Brain pericyte (primary cell): Measurements from ENCODE around the gene PPEF2.

ENCODE experiments used
- DNase-seq: peaks from one replicate; pipeline ENCODE4 v3.0.0-alpha.2; 2012; ENCODE audit warnings: low read depth, low spot score

Gene PPEF2

GRCh38 chr4:75834095-75834771 is 68.0 kb downstream of the PPEF2 start:
- no peak for DNase-seq

- no peak for DNase-seq
These were observed 70.3 kb downstream of the PPEF2 start for GRCh38 chr4:75831856-75832405.

DNA sequence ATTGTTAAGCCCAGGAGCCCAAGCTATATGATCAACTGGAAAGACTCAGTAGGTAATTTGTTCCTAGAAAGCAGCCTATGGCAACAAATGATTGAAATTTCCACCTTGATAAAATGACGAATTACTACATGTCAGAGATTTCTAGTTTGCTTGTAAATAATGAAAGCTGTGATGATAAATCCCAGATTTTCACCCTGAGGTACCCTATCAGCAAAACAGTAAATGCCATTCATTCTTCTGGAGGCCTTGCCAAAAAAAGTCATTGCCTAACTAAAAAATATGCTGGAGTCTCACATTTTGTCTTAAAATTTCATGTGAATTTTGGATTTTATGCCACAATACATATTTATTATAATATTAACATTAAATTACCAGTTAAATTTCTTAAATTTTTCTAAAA is 71.3 kb downstream of the PPEF2 start:
- no peak for DNase-seq

- DNase-seq = no peak
These were observed 78.4 kb downstream of the PPEF2 start for GRCh38 chr4:75823812-75824211.

GRCh38 chr4:75822416-75822815 is 79.8 kb downstream of the PPEF2 start:
- DNase-seq = no peak

- no peak for DNase-seq
These were observed 80.3 kb downstream of the PPEF2 start for GRCh38 chr4:75821966-75822365.

- no peak for DNase-seq
These were observed 81.0 kb downstream of the PPEF2 start for GRCh38 chr4:75821216-75821615.

GRCh38 chr4:75820676-75821075 is 81.6 kb downstream of the PPEF2 start:
- DNase-seq = no peak

DNA sequence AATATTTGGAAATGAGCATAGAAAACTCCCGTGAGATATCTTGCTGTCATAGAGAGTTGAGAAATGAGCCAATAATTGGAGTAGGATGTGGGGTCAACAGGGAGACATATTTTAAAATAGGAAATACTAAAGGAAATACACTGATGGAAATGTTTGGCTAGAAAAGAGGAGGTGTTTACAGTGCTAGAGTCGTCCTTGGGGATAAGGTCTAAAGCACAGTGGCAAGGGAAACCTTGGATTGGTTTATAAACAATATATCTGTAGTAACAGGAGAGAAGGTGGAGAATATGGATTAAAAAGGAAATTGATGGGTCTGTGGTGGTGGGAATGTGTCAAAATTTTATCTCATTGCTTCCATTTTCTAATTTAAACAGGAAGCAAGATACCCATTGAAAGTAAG is 82.1 kb downstream of the PPEF2 start:
- no peak for DNase-seq

DNA sequence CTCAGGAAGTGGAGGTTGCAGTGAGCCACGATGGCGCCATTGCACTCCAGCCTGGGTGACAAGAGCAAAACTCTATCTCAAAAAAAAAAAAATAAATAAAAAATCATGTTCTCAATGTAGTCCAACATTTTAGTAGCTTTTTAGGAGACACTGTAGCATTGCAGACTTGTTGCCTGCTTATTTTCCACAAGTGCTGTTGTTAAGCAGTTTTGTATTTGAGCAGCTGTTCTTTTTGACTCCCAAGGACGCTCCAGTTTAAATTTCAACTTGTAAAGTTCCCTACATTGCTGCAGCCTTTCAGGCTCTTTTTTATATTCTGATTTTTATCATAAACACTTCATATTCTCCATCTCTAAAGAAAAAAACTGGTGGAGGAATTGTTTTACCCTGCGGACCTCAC is 83.1 kb downstream of the PPEF2 start:
- no peak for DNase-seq

- DNase-seq = no peak
These were observed 84.4 kb downstream of the PPEF2 start for GRCh38 chr4:75817901-75818300.
